Stimulated activated CD4-positive, alpha-beta T cell treated with anti-CD3 and anti-CD28 coated beads, Interleukin-2, amount 100 ng/mL, for 4 hours (primary cell): ENCODE data around the gene NEDD8.
A peak's percentile ranks its signal among the peaks of the same experiment; 100 is the strongest.
"Not testable (repeated sequence)": the region's sequence is repeated elsewhere in the genome, so short reads cannot be mapped to it uniquely, and the experiment has no call there.

Experiments used
- DNase-seq: peaks from one replicate; pipeline ENCODE4 v3.0.0-alpha.2; 2020; ENCODE audit warnings: low read depth

The NEDD8 gene

DNA sequence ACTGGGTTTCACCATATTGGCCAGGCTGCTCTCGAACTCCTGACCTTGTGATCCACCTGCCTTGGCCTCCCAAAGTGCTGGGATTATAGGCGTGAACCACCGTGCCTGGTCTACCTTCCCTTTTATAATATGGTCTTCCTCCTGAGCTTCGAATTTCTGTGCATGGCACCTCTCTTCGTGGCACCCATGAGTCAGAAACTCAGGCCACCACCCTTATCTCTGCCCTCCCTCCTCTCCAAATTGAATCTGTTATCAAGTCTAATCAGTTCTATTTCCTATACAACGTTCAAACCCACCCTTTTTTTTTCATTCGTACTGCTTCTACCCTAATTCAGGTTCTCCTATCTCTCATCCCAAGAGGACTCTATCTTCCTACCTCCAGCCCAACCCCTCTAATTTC lies 15.3 kb upstream of the NEDD8 start:
- DNase-seq = no peak

DNA sequence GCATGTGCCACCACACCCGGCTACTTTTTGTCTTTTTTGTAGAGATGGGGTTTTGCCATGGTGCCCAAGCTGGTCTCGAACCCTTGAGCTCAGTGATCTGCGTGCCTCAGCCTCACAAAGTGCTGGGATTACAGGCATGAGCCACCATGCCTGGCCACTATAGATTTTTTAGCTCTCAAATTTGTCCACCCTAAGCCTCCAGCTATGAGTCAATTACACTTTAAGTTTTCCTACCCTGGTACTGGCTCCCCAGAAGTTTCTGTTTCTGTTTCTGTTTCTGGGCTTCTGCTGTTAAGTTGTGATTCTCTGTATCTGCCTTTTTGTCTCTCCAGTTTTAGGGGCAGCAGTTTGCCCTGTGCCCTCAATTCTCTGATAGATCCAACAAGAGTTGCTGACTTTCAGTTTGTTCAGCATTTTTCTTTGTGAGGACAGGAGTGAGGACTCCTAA lies 14.6 kb upstream of the NEDD8 start:
- DNase-seq = no peak

DNA sequence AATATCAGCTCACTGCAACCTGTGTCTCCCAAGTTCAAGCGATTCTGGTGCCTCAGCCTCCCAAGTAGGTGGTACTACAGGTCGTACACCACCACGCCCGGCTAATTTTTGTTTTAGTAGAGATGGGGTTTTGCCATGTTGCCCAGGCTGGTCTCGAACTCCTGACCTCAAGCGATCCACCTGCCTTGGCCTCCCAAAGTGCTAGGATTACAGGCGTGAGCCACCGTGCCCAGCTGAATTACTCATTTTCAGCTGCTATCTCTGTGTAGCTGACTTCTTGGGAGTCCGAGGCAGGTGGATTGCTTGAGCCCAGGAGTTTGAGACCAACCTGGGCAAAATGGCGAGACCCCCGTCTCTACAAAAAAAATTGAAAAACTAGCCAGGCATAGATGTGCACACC lies 13.2 kb upstream of the NEDD8 start:
- DNase-seq = not testable (repeated sequence)

DNA sequence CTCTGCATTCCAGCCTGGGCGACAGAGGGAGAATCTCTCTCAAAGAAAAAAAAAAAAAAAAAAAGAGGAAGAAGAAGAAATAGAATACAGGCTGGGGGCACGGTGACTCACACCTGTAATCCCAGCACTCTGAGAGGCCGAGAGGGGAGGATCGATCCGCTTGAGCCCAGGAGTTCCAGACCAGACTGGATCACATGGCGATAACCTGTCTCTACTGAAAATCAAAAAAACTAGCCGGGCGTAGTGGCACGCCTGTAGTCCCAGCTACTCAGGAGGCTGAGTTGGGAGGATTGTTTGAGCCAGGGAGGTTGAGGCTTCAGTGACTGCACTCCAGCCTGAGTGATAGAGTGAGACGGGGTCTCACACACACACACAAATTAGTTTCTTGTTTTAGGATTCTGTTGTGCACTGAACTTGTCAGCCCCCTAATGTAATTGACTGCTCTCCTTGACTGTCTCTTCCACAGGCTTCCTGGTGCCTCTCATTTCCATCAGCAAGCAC lies 11.2 kb upstream of the NEDD8 start:
- DNase-seq = no peak

- peak; percentile 95 for DNase-seq
Observed at GRCh38 chr14:24241829-24242443, 9.8 kb upstream of the NEDD8 start.

GRCh38 chr14:24240110-24240918 lies 8.1 kb upstream of the NEDD8 start:
- no peak for DNase-seq

GRCh38 chr14:24238527-24239037 lies 6.4 kb upstream of the NEDD8 start:
- no peak for DNase-seq

DNA sequence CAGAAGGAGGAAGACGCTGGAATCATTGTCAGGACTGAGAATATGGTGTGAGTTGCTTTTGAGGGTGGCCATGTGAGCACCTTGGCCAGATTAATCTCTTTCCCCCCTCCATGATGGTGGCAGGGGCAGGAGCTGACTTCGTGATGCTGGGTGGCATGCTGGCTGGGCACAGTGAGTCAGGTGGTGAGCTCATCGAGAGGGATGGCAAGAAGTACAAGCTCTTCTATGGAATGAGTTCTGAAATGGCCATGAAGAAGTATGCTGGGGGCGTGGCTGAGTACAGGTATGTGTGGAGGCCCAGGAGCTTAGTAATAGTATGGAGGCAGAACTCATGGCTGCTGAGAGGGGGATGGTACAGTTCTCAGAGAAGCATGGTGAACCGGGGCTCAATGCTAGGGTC lies 6.0 kb upstream of the NEDD8 start:
- peak; percentile 36 for DNase-seq

DNA sequence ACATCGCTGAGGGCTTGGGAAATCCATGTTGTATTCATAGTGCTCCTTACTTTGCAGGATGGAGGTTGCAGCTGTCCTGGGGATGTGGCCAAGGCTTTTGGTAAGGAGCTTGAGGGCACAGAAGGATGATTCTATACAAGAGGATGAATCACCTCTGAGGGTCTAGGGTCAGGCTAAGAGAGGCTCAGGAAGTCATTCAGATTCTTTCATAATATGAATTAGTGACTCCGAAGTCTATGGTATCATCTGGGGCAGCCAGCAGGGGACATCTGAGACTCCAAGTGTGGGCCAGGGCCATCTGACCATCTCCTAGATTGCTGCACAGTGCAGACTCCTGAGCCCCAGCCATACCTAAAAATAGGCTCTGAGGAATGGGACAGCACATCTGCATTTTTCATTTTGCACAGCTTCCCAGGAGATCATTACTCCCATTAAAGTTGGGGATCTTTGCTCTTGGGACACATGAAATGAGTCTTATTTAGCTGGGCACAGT lies 5.3 kb upstream of the NEDD8 start:
- DNase-seq = no peak

DNA sequence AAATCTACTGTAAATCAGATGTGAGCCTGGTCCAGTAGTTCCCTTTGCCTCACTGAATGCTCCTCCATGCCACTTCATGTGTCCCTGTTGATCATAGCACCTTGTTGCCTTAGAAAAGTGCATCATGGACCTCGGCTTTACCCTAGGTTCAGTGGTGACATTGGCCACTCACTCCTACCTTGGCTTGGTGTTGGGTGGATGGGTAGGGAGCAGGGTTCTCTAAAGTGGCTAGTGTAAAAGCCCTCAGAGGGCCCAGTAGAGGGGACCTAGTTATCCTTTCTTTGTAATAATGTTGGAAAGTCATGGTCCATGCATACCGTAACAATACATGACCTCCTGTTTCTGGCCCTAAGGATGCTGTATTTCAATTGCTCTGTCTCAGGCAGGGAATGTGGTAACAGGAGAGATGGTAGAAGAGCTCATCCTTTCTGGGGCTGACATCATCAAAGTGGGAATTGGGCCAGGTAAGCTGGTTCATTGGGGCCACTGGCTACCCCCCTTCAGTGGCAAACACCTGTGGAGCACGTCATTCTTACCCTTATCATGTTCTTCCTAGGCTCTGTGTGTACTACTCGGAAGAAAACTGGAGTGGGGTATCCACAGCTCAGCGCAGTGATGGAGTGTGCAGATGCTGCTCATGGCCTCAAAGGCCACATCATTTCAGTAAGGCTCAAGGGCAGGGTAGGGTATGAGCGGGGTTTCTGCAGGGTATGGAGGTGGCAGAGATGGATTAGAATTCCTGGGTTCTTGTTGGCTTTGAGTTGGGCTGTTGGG lies 4.7 kb upstream of the NEDD8 start:
- DNase-seq = no peak

GRCh38 chr14:24235804-24236688 lies 3.9 kb upstream of the NEDD8 start:
- DNase-seq = no peak

GRCh38 chr14:24234095-24235005 lies 2.2 kb upstream of the NEDD8 start:
- no peak for DNase-seq

GRCh38 chr14:24233538-24233866 lies 1.3 kb upstream of the NEDD8 start:
- no peak for DNase-seq

- no peak for DNase-seq
Observed at GRCh38 chr14:24232645-24233537, 724 bp upstream of the NEDD8 start, which contains the start of gene GMPR2. TSS of gene GMPR2 (plus strand) at chr14:24232929. CDS start at chr14:24233254, 325 bp downstream.

GRCh38 chr14:24231263-24232120 lies 675 bp downstream of the NEDD8 start:
- no peak for DNase-seq

GRCh38 chr14:24228902-24229301 lies 3.3 kb downstream of the NEDD8 start:
- DNase-seq = no peak

- DNase-seq = no peak
Observed at GRCh38 chr14:24226473-24226872, 5.7 kb downstream of the NEDD8 start.

DNA sequence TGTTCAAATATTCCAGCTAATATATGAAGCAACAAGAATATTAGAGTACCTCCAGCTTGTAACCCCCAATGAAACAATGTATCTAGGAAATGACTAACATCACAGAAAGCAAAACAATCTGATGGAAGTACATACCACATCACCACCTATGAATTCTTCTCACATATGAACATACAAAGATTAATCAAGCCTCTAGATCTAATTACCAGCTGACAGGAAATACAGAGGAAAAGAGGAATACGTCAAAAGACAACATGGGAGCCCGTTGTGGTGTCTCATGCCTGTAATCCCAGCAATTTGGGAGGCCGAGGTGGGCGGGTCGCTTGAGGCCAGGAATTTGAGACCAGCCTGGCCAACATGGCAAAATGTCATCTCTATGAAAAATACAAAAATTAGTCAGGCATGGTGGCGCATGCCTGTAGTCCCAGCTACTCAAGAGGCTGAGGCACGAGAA lies 7.5 kb downstream of the NEDD8 start:
- DNase-seq = no peak
